ENCODE measurements around the gene CD70. TPM values are rescaled to one million over a fixed set of nuclear protein-coding genes. Genes with fewer than 3 reads are reported as not detected.
"Not testable (repeated sequence)": the region's sequence is repeated elsewhere in the genome, so short reads cannot be mapped to it uniquely, and the experiment has no call there.

Gene CD70
- total and polyA plus RNA-seq, 2 donors (not counting 1 experiment from before 2014, with no cell fraction given), result 23.9 to 49.1 TPM

DNA sequence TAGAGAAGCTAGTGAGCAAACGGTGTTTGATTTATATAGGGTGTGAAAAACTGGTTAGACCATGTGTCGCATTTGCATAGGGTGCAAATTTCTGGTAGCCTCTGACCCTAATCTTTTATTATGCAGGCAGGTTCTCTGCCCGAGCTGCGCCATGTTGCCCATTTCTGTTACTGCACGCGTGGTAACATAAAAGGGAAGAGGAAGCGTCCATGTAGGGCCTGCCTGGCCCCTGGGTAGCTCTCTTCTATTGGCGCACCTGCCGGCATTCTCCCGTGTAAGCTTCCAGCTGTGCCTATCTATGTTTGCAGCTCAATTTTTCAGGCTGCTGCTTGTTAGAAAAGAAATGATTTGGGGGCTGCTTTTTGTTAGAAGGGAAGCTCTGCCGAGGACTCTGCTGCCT, 14.0 kb upstream of the CD70 start:
- DNase-seq, result no peak
- ChIA-PET CTCF (interaction anchor here (0.9 to 1.8 kb wide), 4 partner anchors 10 to 259 kb away, joined by 3 to 5 read pairs (median 4); no protein-coding TSS in a partner anchor), POLR2A (no interaction called here)
- H3K27ac Mint-ChIP-seq, result no peak overlapping the region
- no peaks in the 10 kb centered on the region for H3K9me3 ChIP-seq (ENCODE audit: control extremely low read depth in 1 of 3, control insufficient read depth in 2 of 3, insufficient read depth in 1 of 3, low read length in 2 of 3)
- H3K27me3 Mint-ChIP-seq, result no peaks in the 10 kb centered on the region
- peaks cover 0 to 35% of the 10 kb centered on the region in 2 donors for H3K4me1 ChIP-seq (ENCODE audit: control insufficient read depth in 2 of 2, insufficient read depth in 2 of 2, low read length in 2 of 2)
- no peak overlapping the region for H3K4me3 ChIP-seq (ENCODE audit: control extremely low read depth in 1 of 5, extremely low read depth in 1 of 5, insufficient read depth in 1 of 5, low read depth in 2 of 5, low read length in 4 of 5)
- H3K9ac ChIP-seq (ENCODE audit: low read length), result no peak overlapping the region
- intact Hi-C loops (cut with micrococcal nuclease), result loop anchor here (2.0 kb wide), 1 partner anchor 14 kb away; the partner anchor contains the start of gene CD70
- no peaks in the 10 kb centered on the region for H3K36me3 ChIP-seq (replicated peaks in 1 of 2; ENCODE audit: control extremely low read depth in 1 of 2, control insufficient read depth in 1 of 2, extremely low read depth in 1 of 2, insufficient read depth in 2 of 2, low read length in 1 of 2)
- TF ChIP-seq, protein P1, sequence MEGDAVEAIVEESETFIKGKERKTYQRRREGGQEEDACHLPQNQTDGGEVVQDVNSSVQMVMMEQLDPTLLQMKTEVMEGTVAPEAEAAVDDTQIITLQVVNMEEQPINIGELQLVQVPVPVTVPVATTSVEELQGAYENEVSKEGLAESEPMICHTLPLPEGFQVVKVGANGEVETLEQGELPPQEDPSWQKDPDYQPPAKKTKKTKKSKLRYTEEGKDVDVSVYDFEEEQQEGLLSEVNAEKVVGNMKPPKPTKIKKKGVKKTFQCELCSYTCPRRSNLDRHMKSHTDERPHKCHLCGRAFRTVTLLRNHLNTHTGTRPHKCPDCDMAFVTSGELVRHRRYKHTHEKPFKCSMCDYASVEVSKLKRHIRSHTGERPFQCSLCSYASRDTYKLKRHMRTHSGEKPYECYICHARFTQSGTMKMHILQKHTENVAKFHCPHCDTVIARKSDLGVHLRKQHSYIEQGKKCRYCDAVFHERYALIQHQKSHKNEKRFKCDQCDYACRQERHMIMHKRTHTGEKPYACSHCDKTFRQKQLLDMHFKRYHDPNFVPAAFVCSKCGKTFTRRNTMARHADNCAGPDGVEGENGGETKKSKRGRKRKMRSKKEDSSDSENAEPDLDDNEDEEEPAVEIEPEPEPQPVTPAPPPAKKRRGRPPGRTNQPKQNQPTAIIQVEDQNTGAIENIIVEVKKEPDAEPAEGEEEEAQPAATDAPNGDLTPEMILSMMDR (IDR thresholded peaks at IDR 0.05), result no peak
- TF ChIP-seq EZH2 (IDR thresholded peaks at IDR 0.05; ENCODE audit: borderline replicate concordance, insufficient read depth, low read depth, low read length, poor library complexity, severe bottlenecking), result no peak
- H3K79me2 ChIP-seq (ENCODE audit: control insufficient read depth, insufficient read depth, low read length), result no peaks in the 10 kb centered on the region
- WGBS (ENCODE audit: insufficient coverage), result 86% methylated on average over 10 of the region's 11 CpGs
- peaks cover 0 to 3% (median 0%) of the 10 kb centered on the region in 4 experiments for H3K27me3 ChIP-seq (replicated peaks in 1 of 4; ENCODE audit: control extremely low read depth in 1 of 4, control insufficient read depth in 3 of 4, insufficient read depth in 4 of 4, low read length in 3 of 4)
- H3K4me3 Mint-ChIP-seq, result no peak overlapping the region
- H3K27ac ChIP-seq (ENCODE audit: low read length in 2 of 2), result no peak overlapping the region
- no peak overlapping the region for H3K4me2 ChIP-seq (replicated peaks; ENCODE audit: low read depth, low read length, poor library complexity, severe bottlenecking)
- no peaks in the 10 kb centered on the region for H3K9me3 Mint-ChIP-seq (ENCODE audit: insufficient read depth)
- ATAC-seq (ENCODE audit: low read depth), result no peak
- H4K20me1 ChIP-seq (ENCODE audit: control insufficient read depth, insufficient read depth, low read length, poor library complexity, severe bottlenecking), result no peaks in the 10 kb centered on the region
- H3K4me1 Mint-ChIP-seq, result peaks cover 37% of the 10 kb centered on the region
- no peak overlapping the region for H2AFZ ChIP-seq (ENCODE audit: insufficient read depth, low read depth, low read length, poor library complexity, severe bottlenecking)

DNA sequence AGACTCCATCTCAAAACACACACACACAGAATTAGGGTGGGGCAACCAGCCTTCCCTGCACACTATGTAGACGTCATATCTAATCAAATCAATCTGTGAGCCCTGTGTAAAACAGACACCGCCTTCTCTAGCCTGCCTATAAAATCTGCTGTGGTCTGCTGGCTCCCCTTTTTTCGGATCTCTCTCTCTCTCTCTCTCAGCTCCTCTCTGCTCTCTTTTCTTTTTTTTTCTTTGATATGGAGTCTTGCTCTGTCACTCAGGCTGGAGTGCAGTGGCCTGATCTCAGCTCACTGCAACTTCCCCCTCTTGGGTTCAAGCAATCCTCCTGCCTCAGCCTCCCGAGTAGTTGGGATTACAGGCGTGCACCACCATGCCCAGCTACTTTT, 11.8 kb upstream of the CD70 start:
- DNase-seq (no peak), ATAC-seq (ENCODE audit: low read depth) (no peak)
- peaks cover 3% of the 10 kb centered on the region for H3K27me3 Mint-ChIP-seq
- TF ChIP-seq, protein P1 (IDR thresholded peaks at IDR 0.05), result no peak
- no peaks in the 10 kb centered on the region for H3K79me2 ChIP-seq (ENCODE audit: control insufficient read depth, insufficient read depth, low read length)
- peak overlapping the region; percentile 23 for H3K4me3 Mint-ChIP-seq
- no peaks in the 10 kb centered on the region for H3K36me3 ChIP-seq (replicated peaks in 1 of 2; ENCODE audit: control extremely low read depth in 1 of 2, control insufficient read depth in 1 of 2, extremely low read depth in 1 of 2, insufficient read depth in 2 of 2, low read length in 1 of 2)
- intact Hi-C loops (cut with micrococcal nuclease), result no loop called here
- H3K27me3 ChIP-seq (replicated peaks in 1 of 4; ENCODE audit: control extremely low read depth in 1 of 4, control insufficient read depth in 3 of 4, insufficient read depth in 4 of 4, low read length in 3 of 4), result no peaks in the 10 kb centered on the region
- H3K4me1 Mint-ChIP-seq, result peaks cover 35% of the 10 kb centered on the region
- no peaks in the 10 kb centered on the region for H4K20me1 ChIP-seq (ENCODE audit: control insufficient read depth, insufficient read depth, low read length, poor library complexity, severe bottlenecking)
- H3K9ac ChIP-seq (ENCODE audit: low read length), result no peak overlapping the region
- H3K9me3 ChIP-seq (ENCODE audit: control extremely low read depth in 1 of 3, control insufficient read depth in 2 of 3, insufficient read depth in 1 of 3, low read length in 2 of 3), result no peaks in the 10 kb centered on the region
- 67% methylated on average over 3 of the region's 5 CpGs for WGBS (ENCODE audit: insufficient coverage)
- no peak overlapping the region for H3K4me3 ChIP-seq (ENCODE audit: control extremely low read depth in 1 of 5, extremely low read depth in 1 of 5, insufficient read depth in 1 of 5, low read depth in 2 of 5, low read length in 4 of 5)
- peak overlapping the region; percentile 63 for H3K27ac Mint-ChIP-seq
- H2AFZ ChIP-seq (ENCODE audit: insufficient read depth, low read depth, low read length, poor library complexity, severe bottlenecking), result no peak overlapping the region
- H3K4me2 ChIP-seq (replicated peaks; ENCODE audit: low read depth, low read length, poor library complexity, severe bottlenecking), result no peak overlapping the region
- ChIA-PET CTCF (interaction anchor here (0.5 to 1.4 kb wide), 2 partner anchors 9 to 52 kb away, joined by 4 read pairs; no protein-coding TSS in a partner anchor), POLR2A (interaction anchor here (2.0 kb wide), 1 partner anchor 66 kb away, joined by 5 read pairs; no protein-coding TSS in a partner anchor)
- no peaks in the 10 kb centered on the region for H3K9me3 Mint-ChIP-seq (ENCODE audit: insufficient read depth)
- peaks cover 0 to 35% of the 10 kb centered on the region in 2 donors for H3K4me1 ChIP-seq (ENCODE audit: control insufficient read depth in 2 of 2, insufficient read depth in 2 of 2, low read length in 2 of 2)
- no peak overlapping the region for H3K27ac ChIP-seq (ENCODE audit: low read length in 2 of 2)

DNA sequence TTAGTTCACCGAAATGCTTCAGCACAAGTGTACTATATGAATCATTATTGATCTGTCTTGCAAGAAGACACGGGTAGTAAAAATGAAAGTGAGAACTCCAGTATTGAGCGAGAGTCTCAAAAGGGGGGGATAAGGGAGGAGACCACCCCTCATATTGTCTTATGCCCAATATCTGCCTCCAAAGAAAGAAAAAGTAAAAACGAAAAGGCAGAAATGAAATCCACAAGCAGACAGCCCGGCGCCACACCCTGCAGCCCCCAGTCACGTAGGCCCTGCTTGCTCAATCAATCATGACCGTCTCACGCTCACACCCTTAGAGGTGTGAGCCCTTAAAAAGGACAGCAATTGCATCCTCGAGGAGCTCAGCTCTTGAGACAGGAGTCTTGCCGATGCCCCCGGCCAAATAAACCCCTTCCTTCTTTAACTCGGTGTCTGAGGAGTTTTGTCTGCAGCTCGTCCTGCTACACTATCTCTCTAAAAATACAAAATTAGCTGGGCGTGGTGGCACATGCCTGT, 10.6 kb upstream of the CD70 start:
- Histone ChIP-seq H3K4me1 (ENCODE audit: control insufficient read depth in 2 of 2, insufficient read depth in 2 of 2, low read length in 2 of 2) (peaks cover 0 to 35% of the 10 kb centered on the region in 2 donors), H3K4me3 (ENCODE audit: control extremely low read depth in 1 of 5, extremely low read depth in 1 of 5, insufficient read depth in 1 of 5, low read depth in 2 of 5, low read length in 4 of 5) (peak overlapping the region in 3 of 5 experiments; percentile 20 to 47 (median 44)), H3K9ac (ENCODE audit: low read length) (peak overlapping the region; percentile 48), H2AFZ (ENCODE audit: insufficient read depth, low read depth, low read length, poor library complexity, severe bottlenecking) (peak overlapping the region; percentile 32), H3K27ac (ENCODE audit: low read length in 2 of 2) (peak overlapping the region; percentile 73 to 78), H3K4me2 (replicated peaks; ENCODE audit: low read depth, low read length, poor library complexity, severe bottlenecking) (peak overlapping the region; percentile 56)
- ChIA-PET POLR2A (interaction anchor here (0.6 to 2.0 kb wide), 3 partner anchors 65 to 81 kb away, joined by 5 to 14 read pairs (median 6); no protein-coding TSS in a partner anchor), CTCF (interaction anchor here (0.8 to 1.9 kb wide), 7 partner anchors 11 to 262 kb away, joined by 3 to 7 read pairs (median 5); partner anchors contain the start of gene CD70)
- H3K79me2 ChIP-seq (ENCODE audit: control insufficient read depth, insufficient read depth, low read length); H3K9me3 ChIP-seq (ENCODE audit: control extremely low read depth in 1 of 3, control insufficient read depth in 2 of 3, insufficient read depth in 1 of 3, low read length in 2 of 3); H3K9me3 Mint-ChIP-seq (ENCODE audit: insufficient read depth); H3K36me3 ChIP-seq (replicated peaks in 1 of 2; ENCODE audit: control extremely low read depth in 1 of 2, control insufficient read depth in 1 of 2, extremely low read depth in 1 of 2, insufficient read depth in 2 of 2, low read length in 1 of 2); H3K27me3 Mint-ChIP-seq; intact Hi-C loops (cut with micrococcal nuclease); H4K20me1 ChIP-seq (ENCODE audit: control insufficient read depth, insufficient read depth, low read length, poor library complexity, severe bottlenecking); H3K27me3 ChIP-seq (replicated peaks in 1 of 4; ENCODE audit: control extremely low read depth in 1 of 4, control insufficient read depth in 3 of 4, insufficient read depth in 4 of 4, low read length in 3 of 4): not testable (repeated sequence)
- peak; percentile 66 for DNase-seq
- peaks cover 35% of the 10 kb centered on the region for H3K4me1 Mint-ChIP-seq
- WGBS (ENCODE audit: insufficient coverage), result 79% methylated on average over 10 of the region's 15 CpGs
- peak overlapping the region; percentile 91 for H3K27ac Mint-ChIP-seq
- H3K4me3 Mint-ChIP-seq, result peak overlapping the region; percentile 87
- ATAC-seq (ENCODE audit: low read depth), result peak; percentile 88
